OCI-LY1 (cell line): ENCODE measurements around the gene OR2F2.

Source experiments
- H2AFZ ChIP-seq: fragments of 200-600 bp; sonication (generic), shearing (Covaris generic); 2 replicates; pipeline ENCODE4 v1.6.0; 2014; ENCODE audit warnings: antibody characterized with exemption, mild to moderate bottlenecking, low read length
- H3F3A ChIP-seq: fragments of 200-600 bp; sonication (generic), shearing (Covaris generic); 2 replicates; pipeline ENCODE4 v1.6.0; 2014; ENCODE audit warnings: mild to moderate bottlenecking, antibody characterized with exemption, low read length, moderate library complexity; ENCODE audit not compliant: insufficient read depth
- H3K27ac ChIP-seq: fragments of 200-600 bp; sonication (generic); 2 replicates; pipeline ENCODE4 v1.5.1; 2014; ENCODE audit warnings: low read length, mixed run types, mild to moderate bottlenecking, low read depth; ENCODE audit not compliant: poor library complexity, severe bottlenecking
- H3K27me3 ChIP-seq: fragments of 200-600 bp; sonication (generic); 2 replicates; pipeline ENCODE4 v1.6.0; 2014; ENCODE audit warnings: antibody characterized with exemption, mild to moderate bottlenecking, low read length, moderate library complexity; ENCODE audit not compliant: insufficient read depth
- H3K36me3 ChIP-seq: fragments of 200-600 bp; sonication (generic); 2 replicates; pipeline ENCODE4 v1.6.1; 2014; ENCODE audit warnings: mild to moderate bottlenecking, antibody characterized with exemption, low read length, moderate library complexity, mixed read lengths; ENCODE audit not compliant: insufficient read depth
- H3K4me1 ChIP-seq: fragments of 200-600 bp; sonication (generic); 2 replicates; pipeline ENCODE4 v1.5.1; 2014; ENCODE audit warnings: mild to moderate bottlenecking, low read length, moderate library complexity; ENCODE audit not compliant: insufficient read depth, severe bottlenecking
- H3K4me2 ChIP-seq: fragments of 200-600 bp; sonication (generic), shearing (Covaris generic); 2 replicates; pipeline ENCODE4 v1.6.1; 2014; ENCODE audit warnings: low read length
- H3K4me3 ChIP-seq: fragments of 200-600 bp; sonication (generic); 2 replicates; pipeline ENCODE4 v1.5.1; 2014; ENCODE audit warnings: low read length, low read depth, mild to moderate bottlenecking, mixed read lengths; ENCODE audit not compliant: poor library complexity, severe bottlenecking
- H3K79me2 ChIP-seq: fragments of 200-600 bp; shearing (Covaris generic); 2 replicates; pipeline ENCODE4 v1.6.1; 2016; ENCODE audit warnings: mixed run types, low read length, mixed read lengths; ENCODE audit not compliant: insufficient read depth
- H3K9ac ChIP-seq: fragments of 200-600 bp; sonication (generic), shearing (Covaris generic); 2 replicates; pipeline ENCODE4 v1.6.1; 2014; ENCODE audit warnings: mild to moderate bottlenecking, low read length, mixed read lengths
- H3K9me2 ChIP-seq: fragments of 200-600 bp; sonication (generic), shearing (Covaris generic); 2 replicates; pipeline ENCODE4 v1.6.1; 2014; ENCODE audit warnings: low read depth, mild to moderate bottlenecking, low read length, mixed read lengths
- H3K9me3 ChIP-seq: fragments of 200-600 bp; shearing (Covaris generic); 2 replicates; pipeline ENCODE4 v1.6.1; 2014; ENCODE audit warnings: low read length, mixed read lengths
- H4K20me1 ChIP-seq: fragments of 200-600 bp; sonication (generic), shearing (Covaris generic); 2 replicates; pipeline ENCODE4 v1.6.0; 2016; ENCODE audit warnings: mild to moderate bottlenecking, low read length; ENCODE audit not compliant: insufficient read depth
- CTCF ChIP-seq: fragments of 200-600 bp; sonication (generic), shearing (Covaris generic); IDR thresholded peaks from 2 replicates; pipeline ENCODE4 v1.5.1; 2017; ENCODE audit warnings: mild to moderate bottlenecking, antibody characterized with exemption, low read length, moderate library complexity, mixed read lengths
- EZH2 ChIP-seq: fragments of 200-600 bp; sonication (generic), shearing (Covaris generic); IDR thresholded peaks from 2 replicates; pipeline ENCODE4 v1.8.0; 2017; ENCODE audit warnings: borderline replicate concordance, mixed run types, mild to moderate bottlenecking, antibody characterized with exemption, low read length, moderate library complexity, mixed read lengths

Gene OR2F2

GRCh38 chr7:143936087-143937009, 1.3 kb downstream of the OR2F2 start:
- H3K79me2 ChIP-seq = no peaks in the 10 kb centered on the region
- no peaks in the 10 kb centered on the region for H3K9me3 ChIP-seq
- no peak for TF ChIP-seq CTCF
- TF ChIP-seq EZH2 = no peak
- H2AFZ ChIP-seq = no peak overlapping the region
- H3K4me1 ChIP-seq = no peaks in the 10 kb centered on the region
- no peak overlapping the region for H3K27ac ChIP-seq
- no peaks in the 10 kb centered on the region for H3K27me3 ChIP-seq
- no peak overlapping the region for H3K4me3 ChIP-seq
- no peak overlapping the region for H3K9ac ChIP-seq
- no peaks in the 10 kb centered on the region for H4K20me1 ChIP-seq
- H3K9me2 ChIP-seq = no peaks in the 10 kb centered on the region
- no peaks in the 10 kb centered on the region for H3K36me3 ChIP-seq
- no peak overlapping the region for H3K4me2 ChIP-seq
- H3F3A ChIP-seq = no peaks in the 10 kb centered on the region

GRCh38 chr7:143938379-143939243, 3.6 kb downstream of the OR2F2 start:
- H3K4me2 ChIP-seq = no peak overlapping the region
- no peaks in the 10 kb centered on the region for H3F3A ChIP-seq
- H3K9me3 ChIP-seq = no peaks in the 10 kb centered on the region
- H3K9ac ChIP-seq = no peak overlapping the region
- H3K4me1 ChIP-seq = no peaks in the 10 kb centered on the region
- no peak overlapping the region for H2AFZ ChIP-seq
- TF ChIP-seq EZH2 = no peak
- TF ChIP-seq CTCF = no peak
- H4K20me1 ChIP-seq = no peaks in the 10 kb centered on the region
- H3K9me2 ChIP-seq = no peaks in the 10 kb centered on the region
- H3K27ac ChIP-seq = no peak overlapping the region
- H3K4me3 ChIP-seq = no peak overlapping the region
- H3K36me3 ChIP-seq = no peaks in the 10 kb centered on the region
- H3K27me3 ChIP-seq = no peaks in the 10 kb centered on the region
- no peaks in the 10 kb centered on the region for H3K79me2 ChIP-seq

- H3F3A ChIP-seq = no peaks in the 10 kb centered on the region
- no peaks in the 10 kb centered on the region for H4K20me1 ChIP-seq
- no peak overlapping the region for H3K9ac ChIP-seq
- TF ChIP-seq CTCF (no peak), EZH2 (no peak)
- H3K9me2 ChIP-seq = no peaks in the 10 kb centered on the region
- no peaks in the 10 kb centered on the region for H3K27me3 ChIP-seq
- no peak overlapping the region for H3K4me3 ChIP-seq
- H3K36me3 ChIP-seq = no peaks in the 10 kb centered on the region
- no peak overlapping the region for H3K4me2 ChIP-seq
- no peaks in the 10 kb centered on the region for H3K79me2 ChIP-seq
- no peaks in the 10 kb centered on the region for H3K9me3 ChIP-seq
- no peak overlapping the region for H2AFZ ChIP-seq
- H3K4me1 ChIP-seq = no peaks in the 10 kb centered on the region
- no peak overlapping the region for H3K27ac ChIP-seq
These were observed 10.4 kb downstream of the OR2F2 start for GRCh38 chr7:143945423-143945822.
